Measurements from ENCODE around the gene HOXA1. TPM values are rescaled to one million over a fixed set of nuclear protein-coding genes. Genes with fewer than 3 reads are reported as not detected.

Gene HOXA1
- polyA plus RNA-seq, 3 donors, result 2.5 to 3.4 (median 2.7) TPM

Other genes with a start within 250 kb of the HOXA1 start
- gene SKAP2, start 231.4 kb downstream of the HOXA1 start, polyA plus RNA-seq (ENCODE audit: insufficient read length in 3 of 3), result 10 to 100 TPM; 25.0 to 27.4 (median 26.4) TPM
- gene HOXA2, start 6.7 kb upstream of the HOXA1 start, polyA plus RNA-seq (ENCODE audit: insufficient read length in 3 of 3), result 10 to 100 TPM; 10.8 to 11.1 (median 10.8) TPM
- 10 to 100 TPM; 20.1 to 31.6 (median 23.8) TPM for gene HOXA4, start 34.8 kb upstream of the HOXA1 start, polyA plus RNA-seq (ENCODE audit: insufficient read length in 3 of 3)
- 10 to 100 TPM; 70.3 to 89.0 (median 71.1) TPM for gene HOXA5, start 47.7 kb upstream of the HOXA1 start, polyA plus RNA-seq (ENCODE audit: insufficient read length in 3 of 3)
- 10 to 100 TPM; 24.6 to 48.9 (median 36.8) TPM for gene HOXA6, start 51.8 kb upstream of the HOXA1 start, polyA plus RNA-seq (ENCODE audit: insufficient read length in 3 of 3)
- gene HOXA3, start 56.6 kb upstream of the HOXA1 start, polyA plus RNA-seq (ENCODE audit: insufficient read length in 3 of 3), result 10 to 100 TPM; 42.4 to 62.7 (median 42.7) TPM
- 10 to 100 TPM; 24.3 to 31.7 (median 31.4) TPM for gene HOXA7, start 60.7 kb upstream of the HOXA1 start, polyA plus RNA-seq (ENCODE audit: insufficient read length in 3 of 3)
- 100 to 1,000 TPM; 107 to 119 (median 118) TPM for gene HOXA9, start 69.5 kb upstream of the HOXA1 start, polyA plus RNA-seq (ENCODE audit: insufficient read length in 3 of 3)
- gene HOXA10, start 78.3 kb upstream of the HOXA1 start, polyA plus RNA-seq (ENCODE audit: insufficient read length in 3 of 3), result 100 to 1,000 TPM; 140 to 148 (median 145) TPM
- 10 to 100 TPM; 35.9 to 44.0 (median 37.0) TPM for gene HOXA11, start 89.2 kb upstream of the HOXA1 start, polyA plus RNA-seq (ENCODE audit: insufficient read length in 3 of 3)
- under 1 TPM in 1 of 3 donors, not detected in 2; 0.01 TPM for gene HOXA13, start 104.1 kb upstream of the HOXA1 start, polyA plus RNA-seq (ENCODE audit: insufficient read length in 3 of 3)
- under 1 TPM in 2 of 3 donors, not detected in 1; 0.09 to 0.11 TPM for gene EVX1, start 146.8 kb upstream of the HOXA1 start, polyA plus RNA-seq (ENCODE audit: insufficient read length in 3 of 3)

Data from renal cortex interstitium (tissue), 3 donors.